ENCODE measurements around the gene IGIP.

Gene IGIP

DNA sequence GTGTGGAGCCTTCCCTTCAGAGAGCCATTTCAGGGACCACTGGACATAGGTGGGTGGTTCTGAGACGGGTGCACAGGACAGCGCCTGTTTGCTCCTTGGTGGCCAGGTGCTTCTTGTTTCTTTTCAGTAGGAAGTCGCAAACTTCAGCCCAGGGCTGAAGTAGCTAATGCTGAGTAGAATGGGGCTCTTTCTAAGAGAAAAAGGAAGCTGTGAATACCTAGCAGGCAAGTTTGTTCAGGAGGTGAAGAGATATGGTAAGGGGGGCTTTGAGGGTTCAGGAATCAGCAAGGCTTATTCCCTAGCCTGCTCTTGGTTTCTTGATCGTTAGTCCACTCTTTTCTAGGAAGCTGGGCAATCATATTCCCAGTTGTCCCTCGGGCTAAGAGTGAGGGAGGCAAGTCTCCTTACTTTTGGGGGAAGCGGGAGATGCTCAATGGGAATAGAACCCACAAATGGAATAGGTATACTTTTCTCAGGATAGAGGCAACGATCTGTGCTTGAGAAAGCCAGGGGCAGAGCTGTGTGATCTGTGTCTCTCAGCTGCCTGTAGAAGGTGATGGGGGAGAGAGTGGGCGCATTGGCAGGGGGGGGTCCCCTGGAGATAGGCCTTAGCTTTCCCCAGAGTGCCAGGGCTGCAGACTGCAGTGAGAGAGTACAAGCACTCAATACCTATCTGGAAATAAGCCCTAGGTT is 13.7 kb upstream of the IGIP start:
- DNase-seq, result no peak

DNA sequence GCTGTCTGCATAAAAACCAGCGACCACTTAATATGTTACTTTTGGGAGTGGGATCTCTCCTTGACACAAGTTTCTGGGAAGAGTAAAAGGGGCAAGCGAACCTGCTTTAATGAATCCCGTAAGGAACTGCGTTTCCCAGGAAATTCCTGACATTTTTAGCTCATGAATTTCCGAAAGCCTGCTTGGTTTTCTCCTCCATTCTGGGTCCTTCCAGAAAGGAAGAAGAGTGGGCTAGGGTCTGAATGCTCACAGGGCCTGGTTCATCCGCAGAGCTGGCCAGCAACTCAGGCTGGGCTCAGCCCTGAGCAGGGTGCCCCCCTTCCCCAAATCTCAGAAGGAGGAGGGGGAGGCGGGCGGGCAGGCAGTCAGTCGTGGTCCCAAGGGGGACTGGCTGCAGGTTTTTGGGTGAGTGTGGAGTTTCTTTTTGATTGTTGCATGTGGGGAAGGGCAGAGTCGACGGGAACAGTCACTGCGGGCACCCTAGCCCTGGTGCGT is 13.0 kb upstream of the IGIP start:
- no peak for DNase-seq

DNA sequence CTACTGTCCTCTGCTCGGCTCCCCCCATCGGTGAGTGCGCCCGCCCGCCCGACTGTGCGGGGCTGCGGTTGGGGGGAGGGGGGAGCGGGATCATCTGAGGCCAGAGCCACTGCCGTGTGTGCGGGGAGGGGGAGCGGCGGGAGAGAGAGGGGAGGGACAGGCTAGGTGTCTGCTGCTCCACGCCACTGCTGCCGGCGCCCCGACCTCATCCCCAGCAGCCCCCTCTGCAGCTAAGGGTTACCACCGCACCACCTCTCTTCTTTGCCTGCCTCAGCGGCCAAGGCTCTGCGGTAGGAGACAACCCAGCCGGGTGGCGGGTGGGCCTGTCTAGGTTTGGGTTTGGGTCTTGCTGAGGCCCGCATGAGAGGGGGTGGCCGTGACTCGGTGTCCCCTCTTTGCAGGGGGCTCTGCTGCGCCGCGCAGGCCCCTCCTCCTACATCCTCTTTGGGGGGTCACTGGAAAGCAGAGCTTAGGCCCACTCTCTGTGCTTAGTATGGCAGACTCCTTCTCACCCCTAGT is 12.5 kb upstream of the IGIP start:
- no peak for DNase-seq

DNA sequence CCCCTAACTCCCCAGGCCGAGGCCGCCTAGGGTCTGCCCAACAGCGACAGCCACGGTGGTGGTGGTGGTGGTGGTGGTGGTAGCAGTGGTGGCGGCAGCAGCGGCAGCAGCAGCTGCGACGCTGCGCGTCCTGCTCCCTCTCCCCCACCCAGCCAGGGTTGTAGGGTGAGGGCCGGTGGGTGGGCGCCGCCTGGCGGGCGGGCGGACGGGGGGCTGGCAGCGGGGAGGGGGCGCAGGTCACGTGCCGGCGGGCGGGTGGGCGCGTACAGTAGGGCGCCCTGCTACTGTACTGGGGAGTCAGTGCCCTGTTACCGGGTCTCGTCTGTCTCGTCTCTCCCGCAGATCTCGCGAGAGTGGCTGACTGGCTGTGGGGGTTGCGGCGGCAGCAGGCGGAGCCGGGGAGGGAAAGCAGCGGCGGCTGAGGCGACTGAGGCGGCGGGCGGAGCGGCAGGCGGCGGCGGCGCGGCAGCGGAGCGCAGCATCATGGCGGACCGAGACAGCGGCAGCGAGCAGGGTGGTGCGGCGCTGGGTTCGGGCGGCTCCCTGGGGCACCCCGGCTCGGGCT is 12.0 kb upstream of the IGIP start, which contains the start of gene PURA:
Gene PURA (plus strand): TSS at position 411 of the 565 bp plus-strand sequence. CDS start 73 bp downstream, at position 484.
- DNase-seq, result peak; percentile 63

DNA sequence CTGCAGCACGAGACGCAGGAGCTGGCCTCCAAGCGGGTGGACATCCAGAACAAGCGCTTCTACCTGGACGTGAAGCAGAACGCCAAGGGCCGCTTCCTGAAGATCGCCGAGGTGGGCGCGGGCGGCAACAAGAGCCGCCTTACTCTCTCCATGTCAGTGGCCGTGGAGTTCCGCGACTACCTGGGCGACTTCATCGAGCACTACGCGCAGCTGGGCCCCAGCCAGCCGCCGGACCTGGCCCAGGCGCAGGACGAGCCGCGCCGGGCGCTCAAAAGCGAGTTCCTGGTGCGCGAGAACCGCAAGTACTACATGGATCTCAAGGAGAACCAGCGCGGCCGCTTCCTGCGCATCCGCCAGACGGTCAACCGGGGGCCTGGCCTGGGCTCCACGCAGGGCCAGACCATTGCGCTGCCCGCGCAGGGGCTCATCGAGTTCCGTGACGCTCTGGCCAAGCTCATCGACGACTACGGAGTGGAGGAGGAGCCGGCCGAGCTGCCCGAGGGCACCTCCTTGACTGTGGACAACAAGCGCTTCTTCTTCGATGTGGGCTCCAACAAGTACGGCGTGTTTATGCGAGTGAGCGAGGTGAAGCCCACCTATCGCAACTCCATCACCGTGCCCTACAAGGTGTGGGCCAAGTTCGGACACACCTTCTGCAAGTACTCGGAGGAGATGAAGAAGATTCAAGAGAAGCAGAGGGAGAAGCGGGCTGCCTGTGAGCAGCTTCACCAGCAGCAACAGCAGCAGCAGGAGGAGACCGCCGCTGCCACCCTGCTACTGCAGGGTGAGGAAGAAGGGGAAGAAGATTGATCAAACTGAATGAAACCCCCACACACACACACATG is 11.2 kb upstream of the IGIP start:
- no peak for DNase-seq

DNA sequence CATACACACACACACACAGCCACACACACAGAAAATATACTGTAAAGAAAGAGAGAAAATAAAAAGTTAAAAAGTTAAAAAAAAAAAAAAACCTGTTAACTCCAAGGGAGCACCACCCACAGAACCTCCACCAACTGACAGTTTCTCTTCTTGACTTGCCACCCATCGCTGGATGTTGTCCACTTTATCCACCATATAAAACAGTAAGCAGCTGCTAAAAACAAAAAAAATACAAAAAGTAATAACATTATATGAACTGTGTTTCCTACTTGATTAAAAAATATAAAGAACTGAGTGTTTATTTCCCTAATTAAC is 10.6 kb upstream of the IGIP start:
- DNase-seq, result no peak

DNA sequence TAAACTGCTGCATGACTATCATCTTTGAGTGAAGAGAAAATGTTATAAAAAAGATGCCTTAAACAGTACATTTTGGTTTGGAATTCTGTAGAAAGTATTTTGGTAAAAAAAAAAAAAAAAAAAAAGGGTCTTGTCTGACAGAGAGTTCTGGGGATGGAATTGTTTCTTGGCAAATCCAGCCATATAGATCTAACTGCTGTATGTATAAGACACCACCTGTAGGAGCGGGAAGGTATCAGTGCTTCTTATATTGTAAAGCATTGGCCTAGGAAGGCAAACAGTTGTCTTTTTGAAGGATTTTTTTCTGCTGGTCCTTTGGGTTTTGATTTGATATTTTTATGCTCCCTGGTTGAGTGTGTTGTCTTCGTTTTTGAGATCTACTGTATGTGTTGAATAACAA is 9.0 kb upstream of the IGIP start:
- DNase-seq, result no peak

DNA sequence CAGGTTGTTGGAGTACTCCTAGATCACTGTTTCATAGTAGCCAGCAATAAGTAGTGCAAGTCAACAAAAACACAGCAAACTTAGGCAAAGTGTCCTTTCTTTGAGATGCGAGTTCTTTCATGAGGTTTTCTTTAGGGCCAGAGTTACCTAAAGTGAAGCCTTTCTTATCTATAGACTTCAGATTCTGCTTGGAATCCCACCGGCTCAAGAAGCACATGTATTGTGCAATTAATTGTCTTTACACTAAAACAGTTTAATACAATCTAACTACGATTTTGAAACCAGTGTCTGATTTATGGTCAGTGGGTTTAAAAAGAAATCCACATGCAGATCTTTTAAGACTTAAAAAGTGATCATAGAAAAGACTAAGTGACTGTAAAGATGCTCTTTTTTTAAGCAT is 8.2 kb upstream of the IGIP start:
- no peak for DNase-seq

DNA sequence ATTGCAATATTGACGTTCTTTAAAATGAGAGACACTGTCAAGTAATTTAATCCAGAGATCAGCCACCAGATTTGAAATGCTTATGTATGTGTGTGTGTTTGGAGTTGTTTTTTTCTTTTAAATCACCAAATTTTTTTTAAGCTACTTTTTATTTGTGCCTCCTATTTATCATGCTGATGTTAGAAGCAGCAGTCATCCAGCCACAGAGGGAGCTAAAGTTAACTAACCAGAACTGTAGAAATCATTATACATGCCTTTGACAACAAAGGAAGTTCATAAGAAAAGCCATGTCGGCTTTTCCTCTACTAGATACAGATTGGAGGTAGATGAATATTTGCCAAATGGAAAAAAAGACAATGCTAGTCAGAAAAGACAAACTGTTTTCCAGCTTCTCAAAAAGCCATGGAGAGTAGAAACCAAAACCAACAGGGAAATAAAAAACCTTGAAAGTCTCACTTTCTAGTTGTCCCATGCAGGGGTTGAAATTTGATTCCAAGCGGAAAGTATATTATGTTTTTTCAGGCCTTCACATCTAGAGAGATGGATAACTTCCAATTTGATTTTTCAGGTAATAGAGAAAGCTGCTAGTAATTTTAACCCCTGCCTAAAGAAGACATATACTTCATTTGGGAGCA is 7.3 kb upstream of the IGIP start:
- no peak for DNase-seq

DNA sequence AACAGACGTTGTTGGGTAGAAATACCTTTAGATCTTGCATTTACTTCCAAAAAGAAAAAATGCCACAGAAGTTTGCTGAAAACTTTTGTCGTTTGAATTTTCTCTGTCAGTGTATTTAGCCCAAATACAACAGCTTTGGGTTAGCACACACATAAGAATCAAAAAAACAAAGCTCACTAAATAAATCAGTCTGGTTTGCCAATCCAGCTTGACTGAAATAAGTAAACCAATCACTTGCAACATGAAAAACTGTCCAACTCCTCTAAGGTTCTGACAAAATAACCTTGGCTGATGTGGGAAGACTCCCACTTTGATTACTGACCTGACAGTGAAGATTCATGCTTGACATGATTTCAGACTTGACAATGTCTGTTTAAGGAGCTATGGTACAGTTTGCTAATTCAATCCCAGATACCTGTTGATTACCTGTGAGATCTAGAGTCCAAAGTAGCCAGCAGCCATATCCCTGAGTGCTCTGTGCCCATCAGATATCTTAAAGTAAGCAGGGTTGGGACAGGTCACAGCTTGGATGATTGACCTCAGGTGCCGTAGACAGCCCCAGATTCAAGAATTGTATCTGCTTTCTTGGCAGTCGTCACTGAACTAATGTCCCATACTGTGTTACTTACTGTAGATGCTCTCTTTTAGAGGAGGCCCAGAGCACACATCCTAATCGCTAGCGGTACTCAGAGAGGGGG is 727 bp downstream of the IGIP start:
- DNase-seq, result no peak

DNA sequence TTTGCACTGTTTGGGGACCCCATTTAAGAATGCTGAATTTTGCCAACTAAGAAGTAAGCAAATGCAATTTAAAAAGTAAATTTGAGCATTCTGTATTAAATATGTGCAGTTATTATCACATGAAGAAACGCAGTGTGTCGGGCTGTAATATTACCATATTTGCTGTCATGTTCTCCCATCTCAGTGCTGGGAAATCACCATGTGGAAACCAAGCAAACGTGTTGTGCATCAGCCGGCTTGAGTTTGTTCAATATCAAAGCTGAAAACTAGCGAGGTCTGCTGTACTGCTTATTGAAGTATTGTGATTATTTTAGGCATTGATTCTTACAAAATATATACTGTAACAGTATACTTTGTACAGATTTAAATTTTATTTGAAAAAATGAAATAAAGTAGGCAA is 2.6 kb downstream of the IGIP start:
- no peak for DNase-seq

DNA sequence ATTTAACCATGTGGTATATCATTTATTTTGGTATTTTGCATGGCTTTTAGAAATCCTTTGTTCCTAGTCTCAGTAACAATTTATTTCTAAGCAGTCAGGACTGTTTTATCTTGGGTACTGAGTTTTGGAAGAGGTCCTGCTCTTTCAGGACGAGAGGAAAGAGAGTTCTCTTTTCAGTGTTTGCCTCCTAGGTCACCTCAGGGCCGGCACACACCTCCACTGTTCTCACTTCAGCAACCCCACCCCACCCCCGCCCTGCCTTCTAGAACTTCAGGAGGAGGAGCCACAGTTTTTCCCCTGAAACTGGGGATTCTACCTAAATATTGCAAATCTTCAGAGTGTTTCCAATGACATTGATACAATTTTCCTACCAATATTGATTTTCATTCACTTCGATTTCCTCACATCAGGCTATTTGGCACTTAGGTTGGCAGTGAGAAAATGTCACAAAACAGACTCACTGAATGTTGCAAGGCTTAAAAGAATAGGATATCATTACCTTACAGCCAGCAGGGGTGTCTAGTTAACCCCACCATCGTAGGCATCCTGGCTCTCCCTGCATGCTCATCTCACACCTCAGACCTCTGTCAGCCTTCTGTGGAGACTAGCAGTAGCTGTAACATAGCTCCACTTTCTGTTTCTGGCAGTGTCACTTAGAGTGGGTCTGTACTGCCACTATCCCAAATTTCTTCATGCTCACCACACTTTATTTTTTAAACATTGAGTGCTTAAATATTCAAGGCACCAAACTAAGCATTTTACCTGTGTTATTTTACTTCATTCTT is 5.4 kb downstream of the IGIP start:
- DNase-seq, result no peak

DNA sequence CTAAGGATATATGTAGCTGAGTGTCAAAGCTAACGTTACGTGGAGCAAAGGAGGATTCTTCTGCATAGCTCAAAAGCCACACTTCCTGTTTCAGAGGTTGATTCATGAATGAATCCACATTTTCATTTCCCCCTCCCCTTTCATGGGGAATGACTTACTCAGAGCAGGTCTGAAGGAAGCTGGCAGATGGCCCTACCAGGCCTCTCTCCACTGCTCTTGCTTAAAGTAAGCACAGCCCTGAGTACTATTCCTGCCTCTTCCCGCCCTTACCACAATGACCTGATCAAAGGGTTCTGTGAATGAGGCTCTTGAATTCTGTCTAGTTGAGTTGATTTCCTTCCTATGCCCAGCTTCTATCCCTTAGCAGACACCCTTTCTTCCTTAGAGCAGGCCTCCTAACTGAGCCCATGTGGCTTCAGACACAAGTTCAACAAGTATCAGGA is 6.3 kb downstream of the IGIP start:
- DNase-seq, result peak; percentile 47

DNA sequence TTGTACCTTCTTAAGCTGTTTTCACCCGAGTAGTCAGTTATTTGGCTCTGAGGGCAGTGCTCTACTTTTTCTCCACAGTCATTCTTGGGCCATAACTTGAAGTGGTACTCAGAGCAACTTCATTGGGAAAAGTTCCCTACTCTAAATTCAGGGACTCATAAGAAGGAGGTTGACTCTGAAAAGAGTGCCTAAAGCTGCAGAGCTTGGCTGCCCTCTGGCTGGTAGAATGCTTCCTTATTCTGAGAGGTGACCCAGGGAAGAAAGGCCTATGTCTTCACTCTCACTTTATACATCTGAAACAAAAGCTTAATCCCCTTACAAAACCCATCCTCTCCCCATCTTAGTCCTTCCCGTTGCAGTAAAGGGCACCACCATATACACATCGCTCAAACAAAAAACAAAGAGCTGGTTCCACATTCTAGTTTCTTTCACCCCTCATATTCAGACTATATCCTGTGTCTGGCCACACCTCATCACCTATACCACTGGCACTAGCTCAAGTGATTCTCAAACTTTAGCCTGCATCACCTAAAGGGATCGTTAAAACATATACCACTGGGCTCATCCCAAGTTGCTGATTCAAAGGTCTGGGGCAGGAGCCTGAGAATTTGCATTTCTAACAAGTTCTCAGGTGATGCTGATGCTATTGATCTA is 7.9 kb downstream of the IGIP start:
- DNase-seq, result no peak

DNA sequence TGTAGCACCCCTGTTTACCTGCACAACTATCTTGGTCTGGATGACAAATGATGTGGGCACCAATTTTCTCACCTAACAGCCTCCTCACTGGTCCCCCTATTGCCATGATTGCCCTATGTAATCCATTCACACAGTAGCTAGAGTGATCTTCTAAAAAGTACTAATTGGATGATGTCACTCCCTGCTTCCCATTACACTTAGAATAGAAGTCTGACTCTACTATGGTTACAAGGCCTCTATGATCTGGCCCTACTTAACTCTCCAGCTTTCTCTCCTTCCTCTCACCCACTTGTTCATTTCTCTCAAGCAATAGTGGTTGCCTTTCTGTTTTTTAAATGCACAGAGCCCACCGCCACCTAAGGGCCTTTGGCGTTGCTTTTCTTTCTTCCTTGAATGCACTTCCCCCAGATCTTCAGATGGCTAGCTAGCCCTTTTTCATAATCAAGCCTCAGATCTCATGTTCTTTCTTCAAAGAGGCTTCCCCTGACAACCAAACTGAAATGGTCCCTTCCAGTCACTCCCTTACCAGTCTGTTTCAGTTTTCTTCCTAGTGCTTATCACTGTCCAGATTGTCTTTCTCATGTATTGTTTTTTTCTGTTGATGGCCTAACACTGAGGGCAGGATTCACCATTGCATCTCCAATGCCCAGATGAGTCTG is 8.7 kb downstream of the IGIP start:
- DNase-seq, result no peak

DNA sequence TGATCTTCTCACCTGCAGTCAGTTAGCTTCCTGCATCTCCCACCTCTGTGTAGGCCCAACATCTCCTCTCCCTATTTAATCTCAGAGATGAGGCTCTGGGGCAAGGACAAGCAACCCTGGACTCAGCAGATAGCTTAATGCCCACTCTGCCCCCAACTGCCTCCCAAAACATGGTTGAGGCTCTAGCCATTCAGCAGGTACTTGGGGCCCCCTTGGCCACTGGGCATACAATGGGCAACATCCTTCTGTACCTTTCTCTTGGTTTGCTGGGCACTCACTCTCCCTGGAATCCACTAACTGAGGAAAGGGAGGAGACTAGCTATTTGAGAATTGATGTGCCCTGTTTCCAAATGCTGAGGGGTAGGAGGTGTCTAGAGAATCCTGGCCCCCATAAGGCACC is 9.4 kb downstream of the IGIP start:
- DNase-seq, result no peak

DNA sequence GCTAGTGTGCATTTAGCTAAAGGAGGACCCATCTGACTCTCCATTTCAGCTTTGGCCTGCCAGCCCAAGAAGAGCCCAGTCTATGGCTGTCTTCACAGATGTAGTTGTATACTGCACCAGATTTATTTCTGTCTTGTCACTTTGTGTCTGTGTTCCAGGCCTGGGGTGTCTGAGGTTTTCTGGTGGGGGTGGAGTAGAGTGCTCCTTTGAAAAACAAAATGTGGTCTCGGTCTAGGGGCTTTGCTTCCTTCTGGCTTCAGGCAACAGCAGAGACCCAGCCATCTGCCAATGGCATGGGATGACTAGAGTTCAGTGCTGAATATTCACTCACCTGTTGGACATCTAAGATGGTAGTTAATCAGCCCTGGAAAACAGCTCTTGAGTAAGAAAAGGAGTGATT is 10.9 kb downstream of the IGIP start:
- DNase-seq, result no peak

DNA sequence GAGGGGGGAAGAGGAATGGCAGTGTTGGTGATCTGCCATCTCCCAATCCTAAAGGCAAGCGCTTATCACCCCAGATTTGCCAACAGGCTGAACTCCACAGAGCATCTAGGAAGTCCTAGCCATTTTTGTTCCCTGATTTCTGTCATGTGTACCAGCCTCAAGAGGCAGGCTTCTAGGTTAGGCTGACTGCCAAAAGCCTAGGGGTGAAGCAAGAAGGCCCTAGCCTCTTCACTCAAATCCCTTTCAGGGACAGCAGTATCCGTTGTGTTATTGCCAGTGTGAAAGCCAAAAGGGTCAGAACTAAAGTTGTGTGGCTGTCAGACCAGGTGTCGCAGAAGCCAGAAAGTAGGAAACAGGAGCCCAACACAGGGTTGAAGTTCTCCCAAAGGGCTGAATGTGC is 14.7 kb downstream of the IGIP start:
- no peak for DNase-seq

DNA sequence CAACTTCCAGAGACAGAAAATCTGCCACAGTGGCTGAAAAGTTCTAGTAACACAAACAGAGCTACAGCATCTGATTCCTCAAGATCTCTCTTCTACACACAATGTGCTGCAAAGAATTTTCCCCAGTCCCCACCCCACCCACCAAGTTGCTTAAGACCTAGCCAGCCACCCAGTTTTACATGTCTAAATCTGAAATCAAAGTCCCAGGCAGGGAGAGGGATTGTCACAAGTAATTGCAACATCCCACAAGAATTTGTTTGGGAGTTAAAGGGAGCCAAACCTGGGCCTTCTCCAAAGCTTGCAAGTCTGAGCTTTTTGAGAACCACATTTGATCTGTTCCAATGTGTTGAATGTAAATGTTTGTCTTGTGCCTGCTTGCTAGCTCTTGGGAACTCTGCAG is 15.5 kb downstream of the IGIP start:
- DNase-seq, result no peak

DNA sequence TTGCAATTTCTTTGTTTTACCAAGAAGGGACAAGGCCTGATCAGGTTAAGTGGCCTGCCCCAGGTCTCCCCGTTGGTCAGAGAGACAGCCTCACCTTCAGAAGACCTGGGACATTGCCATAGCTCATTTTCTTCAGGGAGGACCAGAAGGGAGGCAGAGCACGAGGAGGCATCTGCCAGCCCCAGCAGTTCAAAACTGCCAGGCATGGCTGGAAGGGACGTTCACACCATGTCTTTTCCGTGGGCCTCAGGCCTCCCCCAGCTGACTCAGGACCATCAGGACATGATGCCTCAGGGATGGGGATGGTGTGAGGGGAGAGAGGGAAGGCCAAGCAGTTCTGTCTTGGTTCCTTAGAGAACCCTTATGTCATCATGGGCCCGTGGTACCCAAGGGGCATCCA is 16.5 kb downstream of the IGIP start:
- DNase-seq, result no peak

DNA sequence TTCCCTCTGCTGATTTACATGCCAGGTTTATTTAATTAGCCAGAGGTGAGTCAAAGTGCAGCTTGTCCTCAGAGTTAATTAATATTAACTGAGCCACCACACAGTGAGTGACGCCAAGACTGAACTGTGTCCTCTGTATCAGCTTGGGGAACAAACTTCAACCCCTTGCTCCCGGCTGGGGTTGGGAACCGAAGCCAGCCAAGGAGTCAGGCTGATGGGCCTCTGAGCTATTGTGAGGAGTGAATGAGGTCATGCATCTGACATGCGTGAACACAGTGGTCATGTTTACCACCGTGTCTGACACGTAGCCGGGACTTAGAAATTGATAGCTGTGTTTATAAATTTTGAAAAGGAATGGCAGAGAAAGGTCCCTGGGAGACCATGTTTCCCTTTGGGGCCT is 17.1 kb downstream of the IGIP start:
- DNase-seq, result no peak
